Pancreas (tissue), 10 donors: Measurements from ENCODE around the gene FNDC3A. TPM values are rescaled to one million over a fixed set of nuclear protein-coding genes. Genes with fewer than 3 reads are reported as not detected.

Experiments used
- ATAC-seq, 4 donors: fragments of 200-7000 bp; cut with Tn5 transposase; one replicate each; pipeline versions ENCODE4 v1.8.0 to v1.9.1; 2020; ENCODE audit warnings: mild to moderate bottlenecking in 4 of 4, moderate library complexity in 4 of 4
- DNase-seq, 6 donors: peaks; one replicate each; pipeline ENCODE4 v3.0.0-alpha.2; 2020
- FAIRE-seq: peaks from 2 replicates; lab custom pipeline; 2012; peaks lifted over from hg19 to GRCh38; lab: Jason Lieb, UNC
- H3K27ac ChIP-seq, 4 donors: fragments of 200-600 bp; sonication (generic); 1 replicate in 3 of 4; 2 replicates in 1 of 4; pipeline versions ENCODE4 v1.5.0 to v1.8.0; 2020
- H3K27me3 ChIP-seq, 4 donors: fragments of 200-600 bp; one replicate each; pipeline ENCODE4 v1.8.0; 2021
- H3K36me3 ChIP-seq, 3 donors: fragments of 200-600 bp; sonication (generic) in 1 of 3; one replicate each; pipeline versions ENCODE4 v1.5.0 to v1.8.0; 2020 to 2021
- H3K4me1 ChIP-seq, 3 donors: fragments of 200-600 bp; one replicate each; pipeline ENCODE4 v1.8.0; 2021
- H3K4me3 ChIP-seq, 4 donors: fragments of 200-600 bp; sonication (generic) in 2 of 4; one replicate each; pipeline versions ENCODE4 v1.5.0 to v1.8.0; 2020 to 2021
- H3K9me3 ChIP-seq, 4 donors: fragments of 200-600 bp; one replicate each; pipeline ENCODE4 v1.8.0; 2021
- WGBS, 2 donors: extraction: QIAGEN DNeasy Blood & Tissue Kit; methylation state at CpG; one replicate each; pipeline ENCODE4 v1.1.7; 2013; 5-methylcytosine and 5-hydroxymethylcytosine counted together
- intact Hi-C, 3 donors: fragments of 100-400 bp; cut with DNase I; formaldehyde crosslinking; loops; one replicate each; pipeline versions ENCODE4 v1.11.1 to v1.14.2; 2022
- polyA plus RNA-seq, 2 donors: library from polyadenylated mRNA; stranded (reverse); fragments of 200-250 nt; gene quantifications; one replicate each; pipeline ENCODE4 v1.2.3, GENCODE V29; 2013
- total RNA-seq, 6 donors: library from RNA; stranded (reverse); fragmentation: NEBNext Ultra II Directional in 4 of 6; extraction: Animal tissue kit (Norgen Biotek cat#: 25700) in 4 of 6; gene quantifications; one replicate each; pipeline versions ENCODE4 v1.2.1 to v1.2.4, GENCODE V29; 2021 to 2023
- TF ChIP-seq, protein P1 (sequence below), 4 donors: fragments of 200-600 bp; sonication (generic) in 3 of 4; IDR thresholded peaks; one replicate each; pipeline versions ENCODE4 v1.5.0 to v1.8.0; 2021; ENCODE audit warnings: antibody characterized with exemption in 4 of 4
- donor health status: healthy with polysubstance abuse.
- donor health status: DM: no; HTN: no; CAD: no; lungs with moderate emphysema.
- donor health status: DM: no; HTN: no; CAD: no.
- donor health status: control.
- donor health status: control.
- donor health status: Bipolar disorder and iron deficiency.
- donor health status: DM: yes; HTN: yes; CAD: no.
- donor health status: DM: no; HTN: no; CAD: no.
- donor health status: DM: no; HTN: no; CAD: no.
- donor health status: DM: yes; HTN: yes; CAD: no.

Gene FNDC3A
- total and polyA plus RNA-seq, 8 donors, result 22.4 to 65.5 (median 47.2) TPM

- FAIRE-seq, result no peak
- Histone ChIP-seq H3K27ac (no peak overlapping the region), H3K27me3 (no peaks in the 10 kb centered on the region), H3K4me3 (no peak overlapping the region), H3K9me3 (no peaks in the 10 kb centered on the region), H3K4me1 (peaks cover 0 to 4% (median 3%) of the 10 kb centered on the region in 3 donors), H3K36me3 (no peaks in the 10 kb centered on the region)
- intact Hi-C loops, result no loop called here
- no peak for DNase-seq
- ATAC-seq, result no peak
- WGBS, 2 donors, result 89 to 93% methylated on average over 5 of the region's 5 CpGs
- TF ChIP-seq, protein P1, sequence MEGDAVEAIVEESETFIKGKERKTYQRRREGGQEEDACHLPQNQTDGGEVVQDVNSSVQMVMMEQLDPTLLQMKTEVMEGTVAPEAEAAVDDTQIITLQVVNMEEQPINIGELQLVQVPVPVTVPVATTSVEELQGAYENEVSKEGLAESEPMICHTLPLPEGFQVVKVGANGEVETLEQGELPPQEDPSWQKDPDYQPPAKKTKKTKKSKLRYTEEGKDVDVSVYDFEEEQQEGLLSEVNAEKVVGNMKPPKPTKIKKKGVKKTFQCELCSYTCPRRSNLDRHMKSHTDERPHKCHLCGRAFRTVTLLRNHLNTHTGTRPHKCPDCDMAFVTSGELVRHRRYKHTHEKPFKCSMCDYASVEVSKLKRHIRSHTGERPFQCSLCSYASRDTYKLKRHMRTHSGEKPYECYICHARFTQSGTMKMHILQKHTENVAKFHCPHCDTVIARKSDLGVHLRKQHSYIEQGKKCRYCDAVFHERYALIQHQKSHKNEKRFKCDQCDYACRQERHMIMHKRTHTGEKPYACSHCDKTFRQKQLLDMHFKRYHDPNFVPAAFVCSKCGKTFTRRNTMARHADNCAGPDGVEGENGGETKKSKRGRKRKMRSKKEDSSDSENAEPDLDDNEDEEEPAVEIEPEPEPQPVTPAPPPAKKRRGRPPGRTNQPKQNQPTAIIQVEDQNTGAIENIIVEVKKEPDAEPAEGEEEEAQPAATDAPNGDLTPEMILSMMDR (IDR thresholded peaks at IDR 0.05), result no peak
Measured at GRCh38 chr13:49226613-49227012, 250.9 kb downstream of the FNDC3A start.

- TF ChIP-seq, protein P1 (IDR thresholded peaks at IDR 0.05), result no peak
- no peak overlapping the region for H3K27ac ChIP-seq
- WGBS, 2 donors, result 91 to 92% methylated on average over 3 of the region's 3 CpGs
- intact Hi-C loops, result no loop called here
- no peaks in the 10 kb centered on the region for H3K27me3 ChIP-seq
- ATAC-seq (no peak), DNase-seq (no peak), FAIRE-seq (no peak)
- H3K4me3 ChIP-seq, result no peak overlapping the region
- H3K4me1 ChIP-seq, result no peaks in the 10 kb centered on the region
- H3K36me3 ChIP-seq, result no peaks in the 10 kb centered on the region
- H3K9me3 ChIP-seq, result no peaks in the 10 kb centered on the region
Measured at GRCh38 chr13:49234741-49235140, 259.0 kb downstream of the FNDC3A start.

- no peak for ATAC-seq
- intact Hi-C loops, result no loop called here
- Histone ChIP-seq H3K4me3 (no peak overlapping the region), H3K9me3 (no peaks in the 10 kb centered on the region), H3K36me3 (no peaks in the 10 kb centered on the region), H3K27ac (no peak overlapping the region), H3K4me1 (no peaks in the 10 kb centered on the region), H3K27me3 (no peaks in the 10 kb centered on the region)
- FAIRE-seq, result no peak
- no peak for DNase-seq
- TF ChIP-seq, protein P1 (IDR thresholded peaks at IDR 0.05), result no peak
- WGBS, 2 donors, result 72 to 75% methylated on average over 6 of the region's 6 CpGs
Measured at GRCh38 chr13:49235856-49236431, 260.2 kb downstream of the FNDC3A start.

- no peaks in the 10 kb centered on the region for H3K36me3 ChIP-seq
- TF ChIP-seq, protein P1 (IDR thresholded peaks at IDR 0.05), result no peak
- no peak overlapping the region for H3K4me3 ChIP-seq
- H3K4me1 ChIP-seq, result no peaks in the 10 kb centered on the region
- DNase-seq, result no peak
- H3K27me3 ChIP-seq, result no peaks in the 10 kb centered on the region
- 93 to 95% methylated on average over 2 of the region's 2 CpGs for WGBS, 2 donors
- no peak overlapping the region for H3K27ac ChIP-seq
- intact Hi-C loops, result no loop called here
- no peaks in the 10 kb centered on the region for H3K9me3 ChIP-seq
- ATAC-seq, result no peak
- FAIRE-seq, result no peak
Measured at GRCh38 chr13:49238621-49239020, 262.9 kb downstream of the FNDC3A start.

GRCh38 chr13:49240017-49240416, 264.3 kb downstream of the FNDC3A start:
- peak; percentile 43 to 64 (median 54) for ATAC-seq
- TF ChIP-seq, protein P1 (IDR thresholded peaks at IDR 0.05), result no peak
- Histone ChIP-seq H3K27me3 (no peaks in the 10 kb centered on the region), H3K4me1 (no peaks in the 10 kb centered on the region), H3K27ac (no peak overlapping the region), H3K9me3 (no peaks in the 10 kb centered on the region), H3K36me3 (no peaks in the 10 kb centered on the region), H3K4me3 (no peak overlapping the region)
- no peak for FAIRE-seq
- no peak for DNase-seq
- intact Hi-C loops, result no loop called here
- 42 to 46% methylated on average over 4 of the region's 4 CpGs for WGBS, 2 donors
